DMS53 treated with DMSO at 0.1 percent for 48 hours (cell line): ENCODE measurements around the gene NSMCE4A.
"Not testable (repeated sequence)": the region's sequence is repeated elsewhere in the genome, so short reads cannot be mapped to it uniquely, and the experiment has no call there.

Experiments used
- DNase-seq: peaks from one replicate; lab custom pipeline; 2025; ENCODE audit not compliant: unreplicated experiment; lab: John Stamatoyannopoulos, UW

Gene NSMCE4A

GRCh38 chr10:121990015-121990677 is 15.1 kb upstream of the NSMCE4A start:
- no peak for DNase-seq

GRCh38 chr10:121988361-121989324 is 13.6 kb upstream of the NSMCE4A start, which contains the start of gene TACC2:
TACC2 (plus strand) TSS chr10:121989163; CDS start chr10:122021982, 32,819 bp downstream.
- DNase-seq, result no peak

GRCh38 chr10:121984463-121984862 is 9.4 kb upstream of the NSMCE4A start:
- DNase-seq, result no peak

GRCh38 chr10:121983852-121984251 is 8.8 kb upstream of the NSMCE4A start:
- DNase-seq, result no peak

GRCh38 chr10:121981346-121981745 is 6.3 kb upstream of the NSMCE4A start:
- no peak for DNase-seq

- DNase-seq, result no peak
Observed at GRCh38 chr10:121978511-121978910, 3.5 kb upstream of the NSMCE4A start.

GRCh38 chr10:121976607-121977006 is 1.6 kb upstream of the NSMCE4A start:
- DNase-seq, result no peak

- no peak for DNase-seq
Observed at GRCh38 chr10:121975295-121976086, 474 bp upstream of the NSMCE4A start.

- no peak for DNase-seq
Observed at GRCh38 chr10:121974019-121974534, 940 bp downstream of the NSMCE4A start.

- not testable (repeated sequence) for DNase-seq
Observed at GRCh38 chr10:121969086-121969485, 5.9 kb downstream of the NSMCE4A start.

- DNase-seq, result no peak
Observed at GRCh38 chr10:121965996-121966395, 9.0 kb downstream of the NSMCE4A start.

GRCh38 chr10:121961456-121961855 is 13.6 kb downstream of the NSMCE4A start:
- no peak for DNase-seq

- DNase-seq, result no peak
Observed at GRCh38 chr10:121959671-121960070, 15.3 kb downstream of the NSMCE4A start.

- no peak for DNase-seq
Observed at GRCh38 chr10:121956111-121957061, 18.6 kb downstream of the NSMCE4A start.

GRCh38 chr10:121952226-121952625 is 22.8 kb downstream of the NSMCE4A start:
- no peak for DNase-seq

GRCh38 chr10:121949451-121949850 is 25.6 kb downstream of the NSMCE4A start:
- DNase-seq, result no peak

GRCh38 chr10:121949049-121949448 is 26.0 kb downstream of the NSMCE4A start:
- DNase-seq, result no peak

GRCh38 chr10:121947343-121948330 is 27.4 kb downstream of the NSMCE4A start:
- DNase-seq, result no peak
